ENCODE measurements around the gene ADCK2.
A peak's percentile ranks its signal among the peaks of the same experiment; 100 is the strongest.

The ADCK2 gene

GRCh38 chr7:140635816-140636215 lies 36.9 kb upstream of the ADCK2 start:
- no peak for DNase-seq (ENCODE audit: low read depth, low spot score)
- H3K4me3 ChIP-seq: no peak overlapping the region
- no peak overlapping the region for H3K9ac ChIP-seq (ENCODE audit: insufficient read length)
- H3K27ac ChIP-seq: no peak overlapping the region
- H3K9me3 ChIP-seq (ENCODE audit: low read depth, low read length): no peaks in the 10 kb centered on the region
- no peaks in the 10 kb centered on the region for H3K36me3 ChIP-seq (ENCODE audit: insufficient read depth, low read length)
- no peak for TF ChIP-seq EZH2 (IDR thresholded peaks at IDR 0.05)
- TF ChIP-seq POLR2AphosphoS5 (IDR thresholded peaks at IDR 0.05; ENCODE audit: borderline replicate concordance, low read depth, low read length): no peak
- no peak for TF ChIP-seq FOXP2 (optimal IDR thresholded peaks at IDR 0.05; ENCODE audit: control extremely low read depth, extremely low read length, insufficient read depth)

GRCh38 chr7:140637400-140637799 lies 35.3 kb upstream of the ADCK2 start:
- Histone ChIP-seq H3K36me3 (ENCODE audit: insufficient read depth, low read length) (no peaks in the 10 kb centered on the region), H3K27ac (no peak overlapping the region), H3K4me3 (no peak overlapping the region), H3K9ac (ENCODE audit: insufficient read length) (no peak overlapping the region), H3K9me3 (ENCODE audit: low read depth, low read length) (no peaks in the 10 kb centered on the region)
- DNase-seq (ENCODE audit: low read depth, low spot score): no peak
- no peak for TF ChIP-seq EZH2 (IDR thresholded peaks at IDR 0.05)
- TF ChIP-seq FOXP2 (optimal IDR thresholded peaks at IDR 0.05; ENCODE audit: control extremely low read depth, extremely low read length, insufficient read depth): no peak
- TF ChIP-seq POLR2AphosphoS5 (IDR thresholded peaks at IDR 0.05; ENCODE audit: borderline replicate concordance, low read depth, low read length): no peak

GRCh38 chr7:140638173-140638791 lies 34.5 kb upstream of the ADCK2 start:
- no peak for TF ChIP-seq EZH2 (IDR thresholded peaks at IDR 0.05)
- no peak for TF ChIP-seq POLR2AphosphoS5 (IDR thresholded peaks at IDR 0.05; ENCODE audit: borderline replicate concordance, low read depth, low read length)
- no peak for TF ChIP-seq FOXP2 (optimal IDR thresholded peaks at IDR 0.05; ENCODE audit: control extremely low read depth, extremely low read length, insufficient read depth)
- Histone ChIP-seq H3K4me3 (no peak overlapping the region), H3K27ac (no peak overlapping the region), H3K9ac (ENCODE audit: insufficient read length) (no peak overlapping the region), H3K9me3 (ENCODE audit: low read depth, low read length) (no peaks in the 10 kb centered on the region), H3K36me3 (ENCODE audit: insufficient read depth, low read length) (no peaks in the 10 kb centered on the region)
- DNase-seq (ENCODE audit: low read depth, low spot score): no peak

- H3K36me3 ChIP-seq (ENCODE audit: insufficient read depth, low read length): no peaks in the 10 kb centered on the region
- H3K4me3 ChIP-seq: peak overlapping the region; percentile 81
- H3K9ac ChIP-seq (ENCODE audit: insufficient read length): no peak overlapping the region
- no peak overlapping the region for H3K27ac ChIP-seq
- no peak for TF ChIP-seq POLR2AphosphoS5 (IDR thresholded peaks at IDR 0.05; ENCODE audit: borderline replicate concordance, low read depth, low read length)
- no peak for TF ChIP-seq FOXP2 (optimal IDR thresholded peaks at IDR 0.05; ENCODE audit: control extremely low read depth, extremely low read length, insufficient read depth)
- TF ChIP-seq EZH2 (IDR thresholded peaks at IDR 0.05): no peak
- no peak for DNase-seq (ENCODE audit: low read depth, low spot score)
- no peaks in the 10 kb centered on the region for H3K9me3 ChIP-seq (ENCODE audit: low read depth, low read length)
Measured at GRCh38 chr7:140639366-140640053, 33.2 kb upstream of the ADCK2 start.

GRCh38 chr7:140640060-140640637 lies 32.6 kb upstream of the ADCK2 start:
- TF ChIP-seq POLR2AphosphoS5 (IDR thresholded peaks at IDR 0.05; ENCODE audit: borderline replicate concordance, low read depth, low read length) (no peak), EZH2 (IDR thresholded peaks at IDR 0.05) (no peak), FOXP2 (optimal IDR thresholded peaks at IDR 0.05; ENCODE audit: control extremely low read depth, extremely low read length, insufficient read depth) (no peak)
- peak overlapping the region; percentile 41 for H3K9ac ChIP-seq (ENCODE audit: insufficient read length)
- DNase-seq (ENCODE audit: low read depth, low spot score): no peak
- H3K9me3 ChIP-seq (ENCODE audit: low read depth, low read length): no peaks in the 10 kb centered on the region
- H3K27ac ChIP-seq: no peak overlapping the region
- H3K4me3 ChIP-seq: peak overlapping the region; percentile 81
- no peaks in the 10 kb centered on the region for H3K36me3 ChIP-seq (ENCODE audit: insufficient read depth, low read length)

- H3K9ac ChIP-seq (ENCODE audit: insufficient read length): peak within 1 kb of the TSS; percentile 41
- no peak for DNase-seq (ENCODE audit: low read depth, low spot score)
Measured at GRCh38 chr7:140640727-140641523, 31.8 kb upstream of the ADCK2 start, which contains the start of gene DENND2A. Gene DENND2A (minus strand): TSS chr7:140640813. CDS start chr7:140602397, 38,416 bp downstream.

DNA sequence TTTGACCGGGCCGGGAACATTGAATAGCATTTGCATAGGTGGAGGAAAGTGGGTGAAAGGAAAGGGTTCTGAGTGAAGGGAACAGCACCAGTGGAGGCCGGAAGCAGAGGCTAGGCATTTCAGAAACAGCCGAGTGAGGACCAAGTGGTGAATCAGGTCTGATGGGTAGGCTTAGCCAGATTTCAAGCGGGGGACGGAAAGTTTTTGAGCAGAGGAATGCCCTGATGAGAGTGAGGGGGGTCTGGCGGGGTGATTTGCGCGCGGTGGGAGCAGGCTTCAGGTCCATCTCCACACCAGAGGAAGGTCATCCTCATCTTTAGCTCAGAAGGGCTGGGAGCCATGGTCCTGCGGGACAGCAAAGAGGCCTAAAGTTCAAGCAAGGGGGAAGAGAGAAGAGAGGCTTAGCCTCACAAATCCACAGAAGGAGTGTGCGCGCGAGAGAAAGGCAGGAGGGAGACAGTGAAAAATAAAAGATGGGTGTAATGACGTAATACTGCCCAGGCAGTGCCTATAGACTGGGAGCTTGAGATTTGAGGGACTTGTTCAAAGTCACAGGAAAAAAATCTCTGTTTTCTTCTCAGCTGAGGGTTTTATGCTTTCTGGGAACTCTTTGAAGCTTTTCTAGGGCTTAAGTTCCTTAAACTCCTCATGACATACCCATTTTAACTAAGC lies 31.1 kb upstream of the ADCK2 start:
- Histone ChIP-seq H3K27ac (no peak overlapping the region), H3K9ac (ENCODE audit: insufficient read length) (no peak overlapping the region), H3K9me3 (ENCODE audit: low read depth, low read length) (no peaks in the 10 kb centered on the region), H3K4me3 (no peak overlapping the region), H3K36me3 (ENCODE audit: insufficient read depth, low read length) (no peaks in the 10 kb centered on the region)
- no peak for DNase-seq (ENCODE audit: low read depth, low spot score)
- no peak for TF ChIP-seq FOXP2 (optimal IDR thresholded peaks at IDR 0.05; ENCODE audit: control extremely low read depth, extremely low read length, insufficient read depth)
- no peak for TF ChIP-seq POLR2AphosphoS5 (IDR thresholded peaks at IDR 0.05; ENCODE audit: borderline replicate concordance, low read depth, low read length)
- TF ChIP-seq EZH2 (IDR thresholded peaks at IDR 0.05): no peak

More at GRCh38 chr7:140640727-140641523, 31.8 kb upstream of the ADCK2 start, which contains the start of gene DENND2A:
- no peaks in the 10 kb centered on the region for H3K36me3 ChIP-seq (ENCODE audit: insufficient read depth, low read length)
- no peaks in the 10 kb centered on the region for H3K9me3 ChIP-seq (ENCODE audit: low read depth, low read length)
- H3K4me3 ChIP-seq: peak within 1 kb of the TSS; percentile 81
- no peak for TF ChIP-seq EZH2 (IDR thresholded peaks at IDR 0.05)
- H3K27ac ChIP-seq: no peak within 1 kb of the TSS
